ENCODE measurements around the gene NEK5. TPM values are rescaled to one million over a fixed set of nuclear protein-coding genes. Genes with fewer than 3 reads are reported as not detected.

Gene NEK5
- total and polyA plus RNA-seq, 2 donors from 2014 or later: 0.39 to 1.2 TPM

DNA sequence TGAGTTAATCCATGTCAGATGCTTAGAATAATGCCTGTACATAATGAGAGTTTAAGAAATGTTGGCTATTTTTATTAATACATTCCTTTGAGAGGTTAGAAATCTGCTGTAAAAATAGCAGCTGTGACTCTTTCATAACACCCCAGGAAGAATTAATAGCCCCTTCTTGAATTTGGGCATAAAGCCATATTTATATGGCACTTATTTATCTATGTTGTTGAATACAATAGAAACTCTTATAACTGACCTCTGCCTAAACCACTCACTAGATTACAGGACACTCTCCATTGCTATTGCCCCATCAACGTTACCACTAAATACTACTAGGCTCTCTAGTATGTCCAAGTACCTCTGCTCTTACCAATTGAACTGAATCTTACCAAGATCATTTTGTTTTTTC is 16.3 kb downstream of the NEK5 start:
- H3K27me3 ChIP-seq (ENCODE audit: control insufficient read depth, insufficient read depth, low read length): no peaks in the 10 kb centered on the region
- peaks cover 0 to 5% (median 0%) of the 10 kb centered on the region in 3 donors for H3K4me1 ChIP-seq (ENCODE audit: control insufficient read depth in 2 of 3, insufficient read depth in 2 of 3, low read depth in 1 of 3, low read length in 3 of 3)
- no peak overlapping the region for H3K27ac ChIP-seq (ENCODE audit: low read depth in 2 of 2, low read length in 2 of 2)
- no peak for FAIRE-seq
- no peaks in the 10 kb centered on the region for H3K36me3 ChIP-seq (ENCODE audit: control insufficient read depth in 2 of 3, insufficient read depth in 3 of 3, low read length in 3 of 3)
- no peaks in the 10 kb centered on the region for H3K9me3 ChIP-seq (ENCODE audit: control insufficient read depth in 2 of 3, insufficient read depth in 1 of 3, low read length in 3 of 3)
- DNase-seq: no peak
- no peak overlapping the region for H3K4me3 ChIP-seq (ENCODE audit: low read length in 3 of 3)
- TF ChIP-seq, protein P1, sequence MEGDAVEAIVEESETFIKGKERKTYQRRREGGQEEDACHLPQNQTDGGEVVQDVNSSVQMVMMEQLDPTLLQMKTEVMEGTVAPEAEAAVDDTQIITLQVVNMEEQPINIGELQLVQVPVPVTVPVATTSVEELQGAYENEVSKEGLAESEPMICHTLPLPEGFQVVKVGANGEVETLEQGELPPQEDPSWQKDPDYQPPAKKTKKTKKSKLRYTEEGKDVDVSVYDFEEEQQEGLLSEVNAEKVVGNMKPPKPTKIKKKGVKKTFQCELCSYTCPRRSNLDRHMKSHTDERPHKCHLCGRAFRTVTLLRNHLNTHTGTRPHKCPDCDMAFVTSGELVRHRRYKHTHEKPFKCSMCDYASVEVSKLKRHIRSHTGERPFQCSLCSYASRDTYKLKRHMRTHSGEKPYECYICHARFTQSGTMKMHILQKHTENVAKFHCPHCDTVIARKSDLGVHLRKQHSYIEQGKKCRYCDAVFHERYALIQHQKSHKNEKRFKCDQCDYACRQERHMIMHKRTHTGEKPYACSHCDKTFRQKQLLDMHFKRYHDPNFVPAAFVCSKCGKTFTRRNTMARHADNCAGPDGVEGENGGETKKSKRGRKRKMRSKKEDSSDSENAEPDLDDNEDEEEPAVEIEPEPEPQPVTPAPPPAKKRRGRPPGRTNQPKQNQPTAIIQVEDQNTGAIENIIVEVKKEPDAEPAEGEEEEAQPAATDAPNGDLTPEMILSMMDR (IDR thresholded peaks at IDR 0.05; ENCODE audit: borderline replicate concordance, extremely low read depth, insufficient read depth): no peak
- H3K9ac ChIP-seq (ENCODE audit: low read length in 3 of 3): no peak overlapping the region
- intact Hi-C loops (cut with DNase I): no loop called here

DNA sequence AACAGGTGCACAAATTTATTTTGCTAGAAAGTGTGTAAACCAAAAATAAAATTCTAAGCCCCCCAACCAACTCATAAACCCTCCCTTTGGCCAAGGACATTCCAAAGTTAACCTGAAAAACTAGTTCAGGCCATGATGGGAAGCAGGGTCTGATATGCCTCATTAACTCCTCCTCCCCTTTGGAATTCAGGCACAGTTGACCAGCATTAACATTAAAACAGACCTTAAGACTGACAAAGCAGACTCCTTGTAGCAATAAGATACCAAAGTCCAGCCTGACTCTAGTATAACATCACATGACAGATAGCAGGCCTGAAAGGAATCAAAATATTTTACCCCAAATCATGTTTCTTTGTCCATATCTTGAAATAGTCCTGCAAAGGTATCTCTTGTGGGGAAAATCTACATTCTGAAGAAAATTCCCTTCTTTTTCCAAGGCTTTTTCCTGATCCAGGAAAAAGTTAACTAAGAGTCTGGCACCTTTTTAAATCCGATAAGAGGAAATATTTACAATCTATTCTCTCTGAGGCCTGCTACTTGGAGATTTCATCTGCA is 19.7 kb downstream of the NEK5 start:
- Histone ChIP-seq H3K9ac (ENCODE audit: low read length in 3 of 3) (no peak overlapping the region), H3K4me1 (ENCODE audit: control insufficient read depth in 2 of 3, insufficient read depth in 2 of 3, low read depth in 1 of 3, low read length in 3 of 3) (peaks cover 0 to 5% (median 0%) of the 10 kb centered on the region in 3 donors), H3K36me3 (ENCODE audit: control insufficient read depth in 2 of 3, insufficient read depth in 3 of 3, low read length in 3 of 3) (no peaks in the 10 kb centered on the region), H3K9me3 (ENCODE audit: control insufficient read depth in 2 of 3, insufficient read depth in 1 of 3, low read length in 3 of 3) (no peaks in the 10 kb centered on the region), H3K27me3 (ENCODE audit: control insufficient read depth, insufficient read depth, low read length) (no peaks in the 10 kb centered on the region), H3K4me3 (ENCODE audit: low read length in 3 of 3) (peak overlapping the region in 1 of 3 donors; percentile 7), H3K27ac (ENCODE audit: low read depth in 2 of 2, low read length in 2 of 2) (peak overlapping the region; percentile 47 to 54)
- FAIRE-seq (peak; percentile 32), DNase-seq (peak in 4 of 5 donors; percentile 39 to 90 (median 76))
- intact Hi-C loops (cut with DNase I): no loop called here
- TF ChIP-seq, protein P1 (IDR thresholded peaks at IDR 0.05; ENCODE audit: borderline replicate concordance, extremely low read depth, insufficient read depth): no peak

DNA sequence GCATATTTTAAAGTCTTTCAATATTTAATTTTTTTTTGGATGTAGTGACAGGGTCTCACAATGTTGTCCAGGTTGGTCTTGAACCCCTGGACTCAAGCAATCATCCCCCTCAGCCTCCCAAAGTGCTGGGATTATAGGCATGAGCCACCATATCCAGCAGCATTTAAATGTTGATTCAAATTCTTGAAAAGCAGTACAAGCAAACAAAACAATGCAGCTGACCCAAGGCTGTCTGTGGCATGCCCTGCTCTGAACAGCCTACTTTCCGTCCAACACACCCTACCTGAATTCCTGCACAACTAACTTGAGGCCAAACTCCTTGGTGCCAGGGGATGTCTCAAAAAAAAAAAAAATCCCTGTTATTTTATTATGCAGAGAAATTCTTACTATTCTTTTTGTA is 23.0 kb downstream of the NEK5 start:
- intact Hi-C loops (cut with DNase I): no loop called here
- H3K4me3 ChIP-seq (ENCODE audit: low read length in 3 of 3): no peak overlapping the region
- FAIRE-seq (no peak), DNase-seq (no peak)
- H3K27ac ChIP-seq (ENCODE audit: low read depth in 2 of 2, low read length in 2 of 2): no peak overlapping the region
- H3K27me3 ChIP-seq (ENCODE audit: control insufficient read depth, insufficient read depth, low read length): no peaks in the 10 kb centered on the region
- peaks cover 0 to 5% (median 0%) of the 10 kb centered on the region in 3 donors for H3K4me1 ChIP-seq (ENCODE audit: control insufficient read depth in 2 of 3, insufficient read depth in 2 of 3, low read depth in 1 of 3, low read length in 3 of 3)
- H3K36me3 ChIP-seq (ENCODE audit: control insufficient read depth in 2 of 3, insufficient read depth in 3 of 3, low read length in 3 of 3): no peaks in the 10 kb centered on the region
- H3K9me3 ChIP-seq (ENCODE audit: control insufficient read depth in 2 of 3, insufficient read depth in 1 of 3, low read length in 3 of 3): no peaks in the 10 kb centered on the region
- TF ChIP-seq, protein P1 (IDR thresholded peaks at IDR 0.05; ENCODE audit: borderline replicate concordance, extremely low read depth, insufficient read depth): no peak
- no peak overlapping the region for H3K9ac ChIP-seq (ENCODE audit: low read length in 3 of 3)

DNA sequence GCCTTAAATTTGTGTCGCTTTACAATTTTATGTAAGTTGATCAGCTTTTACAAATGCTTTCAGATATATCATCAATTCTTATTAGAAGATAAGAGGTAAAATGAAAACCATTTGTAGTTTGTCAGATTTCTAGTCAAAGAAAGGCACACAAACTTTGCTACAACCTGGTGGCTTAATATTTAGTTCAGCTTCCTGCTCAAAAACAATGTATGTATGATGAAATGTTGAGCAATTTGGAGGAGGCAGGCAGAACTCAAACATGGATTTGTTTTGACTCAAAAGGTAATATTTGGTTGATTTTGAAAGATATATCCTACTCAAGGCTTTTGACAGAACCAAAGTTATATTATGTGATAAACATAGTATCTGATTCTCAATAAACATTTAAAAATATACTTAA is 24.2 kb downstream of the NEK5 start:
- H3K27ac ChIP-seq (ENCODE audit: low read depth in 2 of 2, low read length in 2 of 2): no peak overlapping the region
- peaks cover 0 to 5% (median 0%) of the 10 kb centered on the region in 3 donors for H3K4me1 ChIP-seq (ENCODE audit: control insufficient read depth in 2 of 3, insufficient read depth in 2 of 3, low read depth in 1 of 3, low read length in 3 of 3)
- intact Hi-C loops (cut with DNase I): no loop called here
- H3K9ac ChIP-seq (ENCODE audit: low read length in 3 of 3): no peak overlapping the region
- no peak for FAIRE-seq
- H3K27me3 ChIP-seq (ENCODE audit: control insufficient read depth, insufficient read depth, low read length): no peaks in the 10 kb centered on the region
- DNase-seq: no peak
- H3K4me3 ChIP-seq (ENCODE audit: low read length in 3 of 3): no peak overlapping the region
- H3K9me3 ChIP-seq (ENCODE audit: control insufficient read depth in 2 of 3, insufficient read depth in 1 of 3, low read length in 3 of 3): no peaks in the 10 kb centered on the region
- TF ChIP-seq, protein P1 (IDR thresholded peaks at IDR 0.05; ENCODE audit: borderline replicate concordance, extremely low read depth, insufficient read depth): no peak
- H3K36me3 ChIP-seq (ENCODE audit: control insufficient read depth in 2 of 3, insufficient read depth in 3 of 3, low read length in 3 of 3): no peaks in the 10 kb centered on the region
